Measurements from ENCODE around the gene EGLN2.
"Not testable (repeated sequence)": the region's sequence is repeated elsewhere in the genome, so short reads cannot be mapped to it uniquely, and the experiment has no call there.

The EGLN2 gene

DNA sequence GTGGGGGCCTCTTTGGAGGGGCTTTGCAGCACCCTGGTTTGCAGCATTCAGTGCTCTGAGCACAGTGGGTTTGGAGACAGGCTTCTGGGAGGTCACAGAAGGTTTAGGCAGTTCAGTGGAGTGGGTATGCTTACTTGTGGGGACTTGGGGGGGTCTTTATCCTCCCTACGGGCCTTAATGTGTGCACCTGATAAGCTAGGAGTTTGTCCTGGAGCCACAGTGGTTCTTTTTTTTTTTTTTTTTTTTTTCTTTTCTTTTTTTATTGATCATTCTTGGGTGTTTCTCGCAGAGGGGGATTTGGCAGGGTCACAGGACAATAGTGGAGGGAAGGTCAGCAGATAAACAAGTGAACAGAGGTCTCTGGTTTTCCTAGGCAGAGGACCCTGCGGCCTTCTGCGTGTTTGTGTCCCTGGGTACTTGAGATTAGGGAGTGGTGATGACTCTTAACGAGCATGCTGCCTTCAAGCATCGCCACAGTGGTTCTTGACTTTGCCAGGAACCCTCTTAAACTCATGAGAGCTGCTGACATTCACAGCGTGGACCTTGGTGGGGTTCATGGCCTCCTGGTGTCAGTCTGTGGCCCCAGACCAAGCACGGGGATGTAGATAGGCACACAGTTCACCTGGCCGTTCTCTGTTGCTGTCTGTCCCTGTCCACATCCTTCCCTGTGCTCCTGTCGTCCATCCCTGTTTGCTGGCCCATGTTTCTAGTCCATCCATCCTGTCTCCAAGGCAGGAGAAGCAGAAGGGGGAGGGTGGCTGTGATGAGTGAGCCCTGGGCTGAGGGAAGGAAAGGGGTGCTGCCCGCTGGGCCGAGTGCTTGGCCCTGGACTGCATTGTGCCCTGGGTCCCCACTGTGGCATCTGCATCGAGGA, 2.7 kb downstream of the EGLN2 start:
- in situ Hi-C loops (cut with MboI; ENCODE audit: low sequenced_read_pairs): no loop called here

- in situ Hi-C loops (cut with MboI; ENCODE audit: low sequenced_read_pairs): no loop called here
Measured at GRCh38 chr19:40802300-40803169, 3.5 kb downstream of the EGLN2 start.

GRCh38 chr19:40803170-40803856, 4.3 kb downstream of the EGLN2 start:
- in situ Hi-C loops (cut with MboI; ENCODE audit: low sequenced_read_pairs): no loop called here

- in situ Hi-C loops (cut with MboI; ENCODE audit: low sequenced_read_pairs): no loop called here
Measured at GRCh38 chr19:40803857-40804782, 5.1 kb downstream of the EGLN2 start.

DNA sequence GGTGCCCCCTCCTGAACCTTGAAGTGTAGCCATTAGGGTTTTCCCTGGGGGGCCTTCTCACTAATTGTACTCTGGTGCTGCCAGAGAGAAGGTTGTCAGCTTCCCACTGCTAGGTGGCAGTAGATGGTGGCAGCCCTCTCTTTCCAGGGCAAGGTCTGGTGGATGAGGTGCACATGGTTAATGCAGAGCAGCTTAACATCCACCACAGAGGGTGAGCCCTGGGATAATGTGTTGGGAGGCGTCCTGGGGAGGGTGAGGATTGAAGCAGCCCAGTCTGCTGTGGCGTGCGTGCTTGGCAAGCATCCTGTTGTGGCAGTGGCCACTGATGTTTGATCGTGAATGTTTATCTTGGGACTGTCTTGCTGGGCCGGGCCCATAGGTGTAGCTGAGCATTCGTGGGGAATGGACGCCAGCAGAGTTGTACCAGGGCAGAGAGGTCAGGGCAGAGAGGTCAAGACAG, 5.8 kb downstream of the EGLN2 start:
- in situ Hi-C loops (cut with MboI; ENCODE audit: low sequenced_read_pairs): no loop called here

DNA sequence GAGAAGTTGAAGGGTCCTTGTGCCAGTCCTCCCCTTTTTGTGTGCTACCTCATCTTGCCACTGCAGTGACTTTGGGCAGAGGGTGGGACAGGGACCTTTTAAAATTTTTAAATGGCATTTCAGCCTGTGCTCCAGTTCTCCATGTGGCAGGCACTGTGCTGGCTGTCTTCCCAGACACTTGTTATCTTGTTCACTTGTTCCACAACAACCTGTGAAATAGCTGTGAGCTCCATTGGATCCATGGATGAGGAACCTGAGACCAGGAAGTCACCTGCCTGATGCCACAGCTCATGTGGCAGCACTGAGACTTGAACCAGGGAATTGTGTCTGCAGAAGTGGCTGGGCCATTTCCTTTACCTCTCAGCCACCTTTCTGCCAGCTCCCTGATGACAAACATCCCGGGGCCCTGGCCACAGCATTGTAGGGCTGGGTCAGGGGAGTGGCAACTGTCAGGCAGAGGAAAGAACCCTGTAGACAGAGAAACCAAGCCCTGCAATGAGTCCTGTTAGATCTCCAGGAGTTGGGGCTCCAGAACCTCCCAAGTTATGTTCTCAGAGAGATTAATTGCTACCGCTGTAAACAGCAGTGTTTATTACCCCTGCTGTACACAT, 6.4 kb downstream of the EGLN2 start:
- in situ Hi-C loops (cut with MboI; ENCODE audit: low sequenced_read_pairs): no loop called here

DNA sequence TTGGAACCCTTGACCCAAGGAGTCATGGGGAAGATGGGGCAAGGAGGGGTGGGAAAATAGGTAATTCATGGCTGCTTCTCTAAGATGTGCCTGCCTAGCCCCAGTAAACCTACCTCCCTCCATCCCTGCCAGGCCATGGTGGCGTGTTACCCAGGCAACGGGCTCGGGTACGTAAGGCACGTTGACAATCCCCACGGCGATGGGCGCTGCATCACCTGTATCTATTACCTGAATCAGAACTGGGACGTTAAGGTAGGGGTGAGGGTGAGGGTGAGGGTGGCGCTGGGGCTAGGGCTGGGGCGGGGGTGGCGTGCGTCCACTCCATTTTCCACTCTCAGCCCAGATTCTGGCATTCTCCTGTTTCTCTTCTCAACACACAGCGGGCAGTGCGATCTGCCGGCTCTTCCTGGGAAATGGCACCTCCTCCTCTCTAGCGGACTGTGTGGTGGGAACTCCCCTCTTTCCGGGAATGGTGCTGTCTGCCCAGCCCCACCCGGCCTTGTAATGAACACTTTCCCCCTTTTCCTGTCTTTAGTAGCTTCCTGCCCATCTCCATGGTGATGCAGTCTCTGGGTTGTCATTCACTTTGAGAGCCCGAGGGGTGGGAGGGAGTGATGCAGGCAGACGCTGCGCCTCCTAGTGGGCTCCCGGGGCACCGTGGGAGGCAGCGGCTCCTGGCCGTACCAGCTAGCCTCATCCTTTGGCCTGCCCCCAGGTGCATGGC, 7.6 kb downstream of the EGLN2 start:
- in situ Hi-C loops (cut with MboI; ENCODE audit: low sequenced_read_pairs): no loop called here

DNA sequence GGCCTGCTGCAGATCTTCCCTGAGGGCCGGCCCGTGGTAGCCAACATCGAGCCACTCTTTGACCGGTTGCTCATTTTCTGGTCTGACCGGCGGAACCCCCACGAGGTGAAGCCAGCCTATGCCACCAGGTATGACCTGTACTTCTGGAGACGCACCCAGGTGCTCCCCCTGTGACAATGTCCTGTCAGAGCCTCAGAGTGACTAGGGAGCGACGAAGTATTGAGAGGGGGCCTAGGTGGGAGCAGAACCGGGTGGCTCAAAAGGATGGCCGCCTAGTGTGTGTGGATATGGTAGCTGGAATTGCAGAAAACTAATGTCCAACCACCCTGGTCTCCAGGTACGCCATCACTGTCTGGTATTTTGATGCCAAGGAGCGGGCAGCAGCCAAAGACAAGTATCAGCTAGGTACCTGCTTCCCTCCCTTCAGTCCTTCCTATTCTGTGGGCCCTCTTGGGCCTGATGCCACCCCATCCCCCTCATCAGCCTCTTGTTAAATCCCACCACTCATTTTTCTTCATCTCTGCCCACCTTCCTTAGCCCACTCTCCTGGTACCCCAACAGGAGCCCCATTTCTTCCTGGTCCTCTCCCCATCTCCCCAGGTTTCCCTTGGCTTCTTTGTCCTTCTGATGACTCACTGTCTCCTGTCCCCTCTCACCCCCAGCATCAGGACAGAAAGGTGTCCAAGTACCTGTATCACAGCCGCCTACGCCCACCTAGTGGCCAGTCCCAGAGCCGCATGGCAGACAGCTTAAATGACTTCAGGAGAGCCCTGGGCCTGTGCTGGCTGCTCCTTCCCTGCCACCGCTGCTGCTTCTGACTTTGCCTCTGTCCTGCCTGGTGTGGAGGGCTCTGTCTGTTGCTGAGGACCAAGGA, 8.4 kb downstream of the EGLN2 start:
- in situ Hi-C loops (cut with MboI; ENCODE audit: low sequenced_read_pairs): no loop called here

DNA sequence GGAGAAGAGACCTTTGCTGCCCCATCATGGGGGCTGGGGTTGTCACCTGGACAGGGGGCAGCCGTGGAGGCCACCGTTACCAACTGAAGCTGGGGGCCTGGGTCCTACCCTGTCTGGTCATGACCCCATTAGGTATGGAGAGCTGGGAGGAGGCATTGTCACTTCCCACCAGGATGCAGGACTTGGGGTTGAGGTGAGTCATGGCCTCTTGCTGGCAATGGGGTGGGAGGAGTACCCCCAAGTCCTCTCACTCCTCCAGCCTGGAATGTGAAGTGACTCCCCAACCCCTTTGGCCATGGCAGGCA, 9.0 kb downstream of the EGLN2 start:
- in situ Hi-C loops (cut with MboI; ENCODE audit: low sequenced_read_pairs): no loop called here

DNA sequence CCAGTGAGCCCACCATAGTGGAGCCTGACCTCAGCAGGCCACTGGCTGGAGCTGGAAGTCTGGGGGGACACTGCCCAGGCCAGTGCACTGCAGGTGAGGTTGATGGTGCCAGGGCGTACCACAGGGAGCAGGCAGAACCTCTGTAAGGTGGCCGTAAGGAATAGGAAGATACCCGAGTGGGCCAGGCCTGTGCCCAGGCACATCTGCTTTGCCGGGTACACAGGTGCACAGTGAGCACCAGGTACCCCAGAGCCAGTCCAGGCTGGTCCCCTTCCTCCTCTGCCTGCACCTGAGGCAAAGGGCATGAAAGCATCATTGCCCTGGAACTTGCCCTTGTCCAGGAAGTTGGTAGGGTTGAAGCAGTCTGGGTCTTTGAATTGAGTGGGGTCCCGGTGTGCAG, 9.5 kb downstream of the EGLN2 start:
- in situ Hi-C loops (cut with MboI; ENCODE audit: low sequenced_read_pairs): no loop called here

- in situ Hi-C loops (cut with MboI; ENCODE audit: low sequenced_read_pairs): no loop called here
Measured at GRCh38 chr19:40809358-40810086, 10.5 kb downstream of the EGLN2 start.

GRCh38 chr19:40810160-40810559, 11.2 kb downstream of the EGLN2 start:
- in situ Hi-C loops (cut with MboI; ENCODE audit: low sequenced_read_pairs): no loop called here

DNA sequence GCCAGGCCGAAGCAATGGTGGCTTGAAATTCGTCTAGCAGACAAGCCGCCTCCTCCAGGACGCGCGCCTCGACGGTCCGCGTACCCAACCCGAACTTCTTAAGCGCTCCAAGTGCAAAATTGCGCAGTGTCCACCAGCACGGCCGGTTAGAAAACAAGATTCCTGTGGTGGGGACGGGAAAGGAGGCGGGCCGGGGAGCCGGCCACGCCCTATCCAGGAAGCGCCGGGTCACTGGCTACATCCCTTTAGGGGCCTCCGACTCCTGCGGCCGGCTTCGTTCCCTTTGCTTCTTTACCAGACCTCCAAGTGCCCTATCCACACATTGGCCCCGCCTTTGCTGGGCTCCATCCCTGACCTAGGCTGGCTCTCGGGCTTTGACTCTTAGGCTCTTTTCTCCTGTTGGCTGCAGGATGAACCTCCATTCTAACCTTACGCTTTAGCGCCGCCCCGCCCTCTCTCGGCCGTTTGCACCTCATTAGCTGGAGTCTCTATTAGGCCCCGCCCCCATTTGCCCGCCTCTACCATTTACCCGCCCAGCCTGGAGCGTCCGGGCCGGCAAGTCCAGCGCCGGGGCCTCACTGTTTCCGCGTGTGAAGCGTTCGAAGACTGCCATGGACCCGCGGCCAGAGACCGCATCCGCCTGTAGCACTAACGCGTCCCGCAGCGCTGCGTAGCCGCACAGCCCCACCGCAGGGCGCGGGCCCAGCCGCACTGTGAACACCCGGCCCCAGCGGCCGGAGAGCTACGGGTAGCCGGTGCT, 11.8 kb downstream of the EGLN2 start:
- in situ Hi-C loops (cut with MboI; ENCODE audit: low sequenced_read_pairs): not testable (repeated sequence)

GRCh38 chr19:40811478-40812341, 12.7 kb downstream of the EGLN2 start:
- in situ Hi-C loops (cut with MboI; ENCODE audit: low sequenced_read_pairs): no loop called here

GRCh38 chr19:40812571-40812970, 13.6 kb downstream of the EGLN2 start:
- in situ Hi-C loops (cut with MboI; ENCODE audit: low sequenced_read_pairs): not testable (repeated sequence)

DNA sequence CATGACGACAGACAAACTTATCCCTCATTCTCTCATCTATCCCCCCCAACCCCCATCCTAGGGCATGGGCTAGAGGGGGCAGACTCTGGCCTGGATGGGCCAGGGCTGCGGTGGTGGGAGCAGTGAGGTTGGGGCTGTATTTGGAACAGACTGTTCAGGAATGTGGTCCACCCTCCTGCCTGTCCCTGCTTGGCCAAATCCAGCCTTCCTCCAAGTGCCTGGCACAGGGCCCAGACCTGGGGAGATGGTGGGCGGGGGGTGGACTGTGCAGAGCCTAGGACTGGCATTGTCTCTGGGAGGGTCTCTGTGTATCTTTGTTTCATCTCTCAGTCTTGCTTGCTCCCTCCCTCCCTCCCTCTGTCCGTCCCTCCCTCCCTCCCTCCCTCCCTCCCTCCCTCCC, 14.2 kb downstream of the EGLN2 start:
- in situ Hi-C loops (cut with MboI; ENCODE audit: low sequenced_read_pairs): no loop called here

Measured in hTERT RPE-1 (cell line).